HG03108 (cell line): Measurements from ENCODE around the gene ACP1.
A peak's percentile ranks its signal among the peaks of the same experiment; 100 is the strongest.

Experiments used
- ATAC-seq: cut with Tn5 transposase; IDR thresholded peaks from one replicate; pipeline ENCODE4 v1.9.1; 2021; ENCODE audit warnings: moderate library complexity; ENCODE audit not compliant: unreplicated experiment

The ACP1 gene

DNA sequence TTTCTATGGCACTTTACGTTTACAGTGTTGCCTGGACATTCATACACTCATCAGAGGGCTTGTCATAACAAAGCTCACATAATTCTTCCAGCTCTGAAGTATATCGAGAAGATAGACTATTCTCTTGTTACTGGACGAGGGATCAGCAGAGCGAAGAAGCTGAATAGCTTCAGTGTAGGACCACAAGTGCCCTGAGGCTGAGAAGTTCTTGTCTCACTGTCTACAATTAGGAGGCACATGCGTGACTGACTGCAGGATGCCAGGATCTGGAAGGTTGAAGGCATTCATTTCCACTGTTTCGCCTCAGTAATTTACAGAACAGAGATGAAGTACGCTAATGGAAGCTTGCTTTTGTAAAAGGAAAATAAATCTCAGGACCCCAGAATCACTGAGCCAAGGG is 10.5 kb upstream of the ACP1 start:
- no peak for ATAC-seq

GRCh38 chr2:255195-255594 is 9.6 kb upstream of the ACP1 start:
- ATAC-seq, result no peak

DNA sequence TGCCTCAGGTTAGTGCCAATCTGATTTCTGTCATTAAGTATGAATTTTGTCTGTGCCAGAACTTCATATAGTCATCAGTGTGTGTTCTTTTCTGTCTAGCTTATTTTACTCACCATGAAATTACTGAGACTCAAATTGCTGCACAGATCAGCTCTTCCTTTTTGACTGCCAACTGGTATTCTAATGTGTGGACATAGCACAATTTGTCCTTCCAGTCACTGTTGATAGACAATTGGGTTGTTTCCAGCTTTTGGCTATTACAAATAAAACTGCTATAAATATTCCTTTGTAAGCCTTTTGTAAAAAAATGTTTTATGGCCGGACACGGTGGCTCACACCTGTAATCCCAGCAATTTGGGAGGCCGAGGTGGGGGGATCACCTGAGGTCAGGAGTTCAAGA is 8.7 kb upstream of the ACP1 start:
- ATAC-seq, result no peak

DNA sequence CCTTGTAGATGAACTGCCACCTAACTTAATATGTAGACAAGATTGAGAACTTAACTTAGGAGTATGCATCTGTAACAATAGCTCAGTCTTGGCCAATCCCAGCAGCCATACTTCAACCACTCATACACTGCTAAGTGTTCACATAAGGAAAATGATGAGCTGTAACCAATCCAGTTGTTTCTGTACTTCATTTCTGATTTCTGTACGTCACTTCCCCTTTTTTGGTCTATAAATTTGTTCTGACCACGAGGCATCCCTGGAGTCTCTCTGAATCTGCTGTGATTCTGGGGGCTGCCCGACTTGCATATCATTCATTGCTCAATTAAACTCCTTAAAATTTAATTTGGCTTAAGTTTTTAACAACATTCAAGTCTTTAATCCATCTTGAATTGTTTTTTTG is 7.3 kb upstream of the ACP1 start:
- ATAC-seq, result no peak

DNA sequence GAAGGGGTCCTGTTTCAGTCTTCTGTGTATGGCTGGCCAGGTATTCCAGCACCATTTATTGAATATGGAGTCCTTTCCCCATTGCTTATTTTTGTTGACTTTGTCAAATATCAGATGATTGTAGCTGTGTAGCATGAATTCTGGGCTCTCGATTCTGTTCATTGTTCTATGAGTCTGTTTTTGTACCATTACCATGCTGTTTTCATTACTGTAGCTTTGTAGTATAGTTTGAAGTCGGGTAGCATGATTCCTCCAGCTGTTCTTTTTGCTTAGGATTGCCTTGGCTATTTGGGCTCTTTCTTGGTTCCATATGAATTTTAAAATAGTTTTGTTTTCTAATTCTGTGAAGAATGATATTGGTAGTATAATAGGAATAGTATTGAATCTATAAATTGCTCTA is 6.9 kb upstream of the ACP1 start:
- no peak for ATAC-seq

- ATAC-seq, result no peak
Measured at GRCh38 chr2:258933-259332, 5.8 kb upstream of the ACP1 start.

GRCh38 chr2:259789-260331 is 4.9 kb upstream of the ACP1 start:
- no peak for ATAC-seq

DNA sequence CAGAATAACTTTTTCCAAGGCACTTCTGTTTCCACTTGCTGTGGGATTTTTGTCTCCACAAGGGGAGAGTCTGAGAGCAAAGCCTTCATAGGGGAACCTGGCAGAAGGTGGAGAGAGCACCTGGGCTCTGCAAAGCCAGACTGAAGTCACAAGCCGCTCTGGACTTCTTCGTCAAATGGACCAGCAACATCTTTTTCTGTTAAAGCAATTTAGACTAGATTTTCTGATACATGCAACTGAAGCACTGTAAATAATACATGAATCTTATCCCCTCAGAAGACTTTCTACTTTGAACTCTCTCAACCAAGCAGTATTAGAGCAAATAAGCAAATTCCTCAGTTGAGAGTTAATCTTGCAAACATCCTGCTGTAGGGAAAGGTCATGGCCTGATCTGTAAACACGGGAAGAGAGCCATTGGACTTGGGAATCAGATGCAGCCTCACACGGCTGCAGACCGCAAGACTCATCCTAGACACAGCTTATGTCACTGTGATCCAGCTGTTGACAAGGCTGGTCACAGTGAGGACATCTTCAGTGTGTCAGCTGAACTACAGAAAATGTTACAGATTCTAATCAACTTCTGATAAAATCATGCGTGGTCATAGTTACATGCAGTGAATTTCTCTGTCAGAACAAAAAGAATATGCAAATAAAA is 4.1 kb upstream of the ACP1 start:
- ATAC-seq, result no peak

DNA sequence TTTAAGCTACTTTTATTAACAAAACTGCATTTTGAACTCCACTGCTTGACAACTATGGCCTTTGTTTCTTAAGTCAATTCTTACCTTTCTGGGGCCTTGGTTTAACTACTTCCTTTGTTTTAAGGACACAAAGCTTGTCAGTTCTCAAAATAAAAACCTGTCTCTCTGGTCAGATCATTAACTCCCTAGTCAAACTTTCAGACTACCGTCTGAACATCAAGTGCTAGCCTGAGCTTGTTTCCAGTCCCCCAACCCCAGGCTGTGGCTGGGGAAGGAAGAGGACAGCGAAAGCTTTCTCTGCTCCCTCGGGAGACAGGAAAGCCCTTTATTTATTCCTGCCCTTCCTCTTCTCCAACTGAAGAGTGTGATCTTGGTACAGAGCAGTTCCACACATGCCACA is 2.6 kb upstream of the ACP1 start:
- ATAC-seq, result no peak

GRCh38 chr2:263022-263738 is 1.6 kb upstream of the ACP1 start:
- no peak for ATAC-seq

DNA sequence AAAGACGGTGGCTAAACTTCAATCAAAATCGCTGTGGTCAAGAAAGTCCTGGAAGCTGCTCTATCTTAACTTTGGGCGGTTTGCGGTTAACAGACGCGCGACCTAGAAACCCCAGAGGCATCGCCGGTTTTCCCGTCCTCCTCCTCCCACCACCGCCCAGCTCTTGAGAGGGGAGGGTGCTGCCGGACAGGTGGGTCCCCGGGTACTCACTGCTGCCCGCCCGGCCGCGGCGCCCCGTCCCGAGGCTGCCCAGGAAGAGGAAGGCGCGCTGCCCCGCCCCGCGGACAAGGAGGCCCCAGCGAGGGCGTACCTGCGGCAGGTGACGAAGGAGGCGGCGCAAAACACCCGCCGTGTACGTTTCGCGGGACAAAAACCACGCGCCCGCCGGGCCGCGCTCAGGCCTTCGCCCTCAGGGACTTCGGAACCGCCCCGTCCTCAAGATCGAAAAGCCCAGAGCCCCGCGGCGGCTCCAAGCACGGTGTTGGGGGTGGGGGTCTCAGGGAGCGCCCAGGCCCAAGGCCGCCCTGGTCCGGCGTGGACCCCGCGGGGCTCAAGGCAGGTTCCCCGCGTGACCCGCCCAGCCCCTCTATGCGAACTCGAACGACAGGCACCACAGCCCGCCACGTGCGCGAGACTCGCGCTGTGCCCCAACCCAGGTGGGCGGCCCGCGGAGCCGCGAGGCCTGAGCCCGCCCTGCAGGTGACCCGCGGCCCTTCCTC is 814 bp upstream of the ACP1 start, which contains the start of gene SH3YL1:
Gene SH3YL1, minus strand, starts transcription at position 259 of the 719 bp plus-strand sequence. Its CDS starts 48 bp downstream, at position 211.
- peak; percentile 22 for ATAC-seq

- ATAC-seq, result no peak
Measured at GRCh38 chr2:268323-268722, 3.6 kb downstream of the ACP1 start.

GRCh38 chr2:269356-270030 is 4.7 kb downstream of the ACP1 start:
- no peak for ATAC-seq

DNA sequence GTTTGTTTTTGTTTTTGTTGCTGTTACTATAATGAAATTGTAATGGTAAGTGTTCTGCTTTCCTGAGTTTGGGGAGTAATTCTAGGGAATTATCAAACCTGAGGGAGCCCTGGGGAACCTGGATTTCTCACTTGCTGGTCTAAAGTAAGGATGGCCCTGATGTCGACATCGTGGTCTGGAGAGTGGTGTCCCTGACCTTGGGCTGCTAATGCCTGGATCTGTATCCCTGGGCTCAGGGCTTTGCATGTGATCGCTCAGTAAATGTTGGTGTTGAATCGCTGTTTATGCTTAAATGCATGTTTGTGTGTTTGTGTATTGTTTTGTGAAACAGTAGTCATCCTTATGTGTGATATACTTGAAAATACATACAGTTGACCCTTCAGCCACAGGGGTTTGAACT is 6.1 kb downstream of the ACP1 start:
- no peak for ATAC-seq

- no peak for ATAC-seq
Measured at GRCh38 chr2:271917-272316, 7.2 kb downstream of the ACP1 start.

DNA sequence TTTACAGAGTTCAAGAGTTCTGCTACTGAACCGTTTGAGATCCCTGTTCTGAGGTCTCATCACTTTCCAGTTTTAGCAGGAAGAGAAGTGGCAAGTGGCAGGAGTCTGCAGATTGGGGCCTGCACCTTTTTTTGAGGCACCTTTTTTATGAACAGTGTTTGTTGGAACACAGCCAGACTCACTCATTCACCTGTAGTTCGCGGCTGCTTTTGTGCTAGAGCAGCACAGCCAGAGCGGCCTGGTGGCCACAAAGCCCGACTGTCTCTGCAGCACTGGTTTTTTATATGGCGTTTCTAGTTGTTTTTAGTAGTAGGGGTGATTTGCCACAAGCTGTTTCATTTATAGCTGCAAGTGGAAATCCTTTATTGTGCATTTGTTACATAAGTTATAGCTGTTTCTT is 8.6 kb downstream of the ACP1 start:
- no peak for ATAC-seq

DNA sequence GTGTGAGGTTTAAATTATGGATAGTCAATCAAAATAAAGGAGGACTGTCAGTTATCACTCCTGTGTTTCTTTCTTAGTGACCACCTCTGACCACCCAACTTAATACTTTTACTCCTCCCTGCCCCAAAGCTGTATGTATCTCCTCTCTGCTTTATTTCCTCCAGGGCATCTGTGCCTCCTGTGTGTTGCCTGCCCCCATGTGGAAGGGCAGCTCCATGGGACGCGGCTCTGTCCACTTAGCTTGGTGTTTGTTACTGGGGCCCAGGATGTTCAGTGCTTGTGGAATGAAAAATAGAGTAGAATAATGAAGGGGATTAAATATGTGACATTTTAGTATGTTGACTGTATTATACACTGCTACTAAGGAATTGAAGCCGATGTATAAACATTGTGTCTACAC is 9.8 kb downstream of the ACP1 start:
- no peak for ATAC-seq

DNA sequence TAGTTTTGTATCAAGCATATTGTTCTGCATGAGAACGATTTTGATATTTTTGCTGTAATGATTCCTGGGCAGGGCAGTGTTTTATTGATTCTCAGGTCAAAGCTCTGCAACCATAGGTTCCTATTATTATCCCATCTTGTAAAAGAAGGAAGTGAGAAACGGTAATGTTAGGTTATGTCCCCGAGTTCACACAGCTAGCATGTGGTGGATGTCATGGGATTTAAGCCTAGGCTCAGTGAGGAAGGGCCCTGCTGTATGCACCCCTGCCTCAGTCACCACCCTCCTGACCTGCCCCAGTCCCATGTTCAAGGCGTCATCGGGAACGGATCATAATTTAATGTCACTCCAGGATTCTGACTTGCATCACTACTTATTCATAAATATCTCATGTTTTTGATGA is 10.7 kb downstream of the ACP1 start:
- ATAC-seq, result peak; percentile 92

DNA sequence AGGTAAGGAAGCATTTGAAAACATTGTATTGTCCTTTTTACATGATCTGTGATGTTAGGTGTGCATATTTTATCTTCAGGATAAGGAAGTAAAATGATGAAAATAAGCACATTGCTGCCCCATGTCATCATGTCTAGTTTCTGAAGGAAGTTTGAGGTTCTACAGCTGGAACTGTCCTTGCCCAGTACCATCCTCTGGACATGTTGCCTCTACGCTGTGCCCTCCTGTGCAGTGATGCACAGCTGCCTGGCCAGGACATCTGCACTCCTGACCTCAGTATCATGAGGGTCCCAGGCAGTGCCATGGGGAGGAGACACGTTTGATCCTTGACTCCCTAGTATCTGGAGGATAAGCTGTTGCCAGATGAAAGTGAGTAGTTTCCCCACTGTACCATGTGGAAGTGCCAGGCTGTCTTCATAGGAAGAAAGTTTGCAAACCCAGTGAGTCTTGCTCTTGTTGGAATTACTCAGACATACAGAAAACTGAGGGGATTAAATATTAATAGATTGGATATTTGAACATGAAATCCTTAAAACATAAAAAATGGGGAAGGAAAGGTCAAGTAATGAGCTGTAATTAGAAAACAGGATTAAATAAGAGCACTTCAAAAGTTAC is 13.7 kb downstream of the ACP1 start:
- ATAC-seq, result no peak

DNA sequence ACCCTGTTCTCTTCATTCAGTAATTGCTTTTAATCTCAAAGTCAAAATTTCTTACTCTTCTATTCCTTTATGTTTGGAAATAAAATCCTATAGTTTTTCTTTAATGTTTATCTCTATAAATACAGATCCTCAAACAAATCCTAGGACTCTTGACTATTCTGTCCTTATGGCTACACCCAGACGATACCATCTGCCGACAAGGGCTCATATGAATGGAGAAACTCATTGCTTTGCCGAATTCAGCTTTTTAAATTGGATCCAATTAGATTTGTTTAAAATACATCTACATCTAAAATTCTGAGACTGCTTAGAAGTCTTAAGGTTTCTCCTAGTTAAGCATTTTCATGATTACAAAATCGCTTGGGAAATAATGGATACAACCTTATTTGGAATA is 14.2 kb downstream of the ACP1 start:
- no peak for ATAC-seq

- no peak for ATAC-seq
Measured at GRCh38 chr2:279366-279765, 14.6 kb downstream of the ACP1 start.
